ENCODE data around the gene FBXW4. TPM values are rescaled to one million over a fixed set of nuclear protein-coding genes. Genes with fewer than 3 reads are reported as not detected.
"Not testable (repeated sequence)": the region's sequence is repeated elsewhere in the genome, so short reads cannot be mapped to it uniquely, and the experiment has no call there.

FBXW4 gene
- total RNA-seq, 1 donor from 2014 or later, result 70.7 TPM

GRCh38 chr10:101601541-101601940, 93.4 kb downstream of the FBXW4 start:
- H3K9me3 Mint-ChIP-seq (ENCODE audit: low read depth), result no peaks in the 10 kb centered on the region
- no peaks in the 10 kb centered on the region for H3K4me1 Mint-ChIP-seq (ENCODE audit: low read depth)
- H3K27ac Mint-ChIP-seq, result no peak overlapping the region
- H3K36me3 Mint-ChIP-seq (ENCODE audit: insufficient read depth), result peaks cover 10% of the 10 kb centered on the region
- TF ChIP-seq CTCF (IDR thresholded peaks at IDR 0.05; ENCODE audit: unreplicated experiment), result no peak
- H3K27me3 Mint-ChIP-seq, result no peaks in the 10 kb centered on the region
- DNase-seq (ENCODE audit: low spot score, unreplicated experiment), result no peak
- H3K4me3 Mint-ChIP-seq (ENCODE audit: low read depth), result no peak overlapping the region

GRCh38 chr10:101597091-101597900, 97.7 kb downstream of the FBXW4 start:
- H3K4me3 Mint-ChIP-seq (ENCODE audit: low read depth), result no peak overlapping the region
- H3K36me3 Mint-ChIP-seq (ENCODE audit: insufficient read depth), result peaks cover 3% of the 10 kb centered on the region
- H3K27ac Mint-ChIP-seq, result no peak overlapping the region
- no peaks in the 10 kb centered on the region for H3K9me3 Mint-ChIP-seq (ENCODE audit: low read depth)
- H3K27me3 Mint-ChIP-seq, result no peaks in the 10 kb centered on the region
- no peaks in the 10 kb centered on the region for H3K4me1 Mint-ChIP-seq (ENCODE audit: low read depth)
- no peak for DNase-seq (ENCODE audit: low spot score, unreplicated experiment)
- TF ChIP-seq CTCF (IDR thresholded peaks at IDR 0.05; ENCODE audit: unreplicated experiment), result no peak

- H3K4me1 Mint-ChIP-seq (ENCODE audit: low read depth), result no peaks in the 10 kb centered on the region
- DNase-seq (ENCODE audit: low spot score, unreplicated experiment), result no peak
- H3K9me3 Mint-ChIP-seq (ENCODE audit: low read depth), result no peaks in the 10 kb centered on the region
- peaks cover 1% of the 10 kb centered on the region for H3K36me3 Mint-ChIP-seq (ENCODE audit: insufficient read depth)
- no peak overlapping the region for H3K27ac Mint-ChIP-seq
- H3K27me3 Mint-ChIP-seq, result no peaks in the 10 kb centered on the region
- H3K4me3 Mint-ChIP-seq (ENCODE audit: low read depth), result no peak overlapping the region
- TF ChIP-seq CTCF (IDR thresholded peaks at IDR 0.05; ENCODE audit: unreplicated experiment), result no peak
Measured at GRCh38 chr10:101595591-101596433, 99.2 kb downstream of the FBXW4 start.

GRCh38 chr10:101593331-101593730, 101.6 kb downstream of the FBXW4 start:
- not testable (repeated sequence) for H3K36me3 Mint-ChIP-seq (ENCODE audit: insufficient read depth); H3K4me1 Mint-ChIP-seq (ENCODE audit: low read depth); H3K4me3 Mint-ChIP-seq (ENCODE audit: low read depth); H3K9me3 Mint-ChIP-seq (ENCODE audit: low read depth); H3K27ac Mint-ChIP-seq; DNase-seq (ENCODE audit: low spot score, unreplicated experiment); H3K27me3 Mint-ChIP-seq

GRCh38 chr10:101588879-101589278, 106.1 kb downstream of the FBXW4 start:
- no peak for DNase-seq (ENCODE audit: low spot score, unreplicated experiment)
- H3K36me3 Mint-ChIP-seq (ENCODE audit: insufficient read depth), result peaks cover 2% of the 10 kb centered on the region
- peaks cover 15% of the 10 kb centered on the region for H3K4me1 Mint-ChIP-seq (ENCODE audit: low read depth)
- no peak overlapping the region for H3K27ac Mint-ChIP-seq
- no peaks in the 10 kb centered on the region for H3K9me3 Mint-ChIP-seq (ENCODE audit: low read depth)
- no peak for TF ChIP-seq CTCF (IDR thresholded peaks at IDR 0.05; ENCODE audit: unreplicated experiment)
- peak overlapping the region; percentile 93 for H3K4me3 Mint-ChIP-seq (ENCODE audit: low read depth)
- no peaks in the 10 kb centered on the region for H3K27me3 Mint-ChIP-seq

Measured in progenitor cell of endocrine pancreas (in vitro differentiated cells).